Measurements from ENCODE around the gene GINS1.

DNA sequence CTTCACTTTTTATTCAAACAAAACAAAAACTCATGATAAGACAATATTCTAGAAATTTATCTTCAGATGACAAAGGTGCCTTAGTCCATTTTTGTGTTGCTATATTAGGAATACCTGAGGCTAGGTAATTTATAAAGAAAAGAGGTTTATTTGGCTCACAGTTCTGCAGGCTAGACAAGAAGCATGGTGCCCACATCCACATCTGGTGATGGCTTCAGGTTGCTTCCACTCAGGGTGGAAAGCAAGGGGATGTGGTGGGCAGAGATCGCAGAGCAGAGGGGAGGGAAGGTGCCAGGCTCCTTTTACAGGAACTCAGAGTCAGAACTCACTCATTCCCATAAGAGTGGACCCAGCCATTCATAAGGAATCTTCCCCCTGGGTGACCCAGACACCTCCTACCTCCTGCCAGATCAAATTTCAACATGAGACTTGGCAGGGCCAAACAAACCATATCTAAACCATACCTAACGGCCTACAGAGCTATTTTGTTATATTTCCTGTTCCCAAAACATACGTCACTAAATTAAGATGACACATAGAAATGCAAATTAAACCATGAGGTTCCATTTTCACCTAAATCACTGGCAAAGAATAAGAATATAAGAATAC, 43.2 kb upstream of the GINS1 start:
- TF ChIP-seq, protein P1, sequence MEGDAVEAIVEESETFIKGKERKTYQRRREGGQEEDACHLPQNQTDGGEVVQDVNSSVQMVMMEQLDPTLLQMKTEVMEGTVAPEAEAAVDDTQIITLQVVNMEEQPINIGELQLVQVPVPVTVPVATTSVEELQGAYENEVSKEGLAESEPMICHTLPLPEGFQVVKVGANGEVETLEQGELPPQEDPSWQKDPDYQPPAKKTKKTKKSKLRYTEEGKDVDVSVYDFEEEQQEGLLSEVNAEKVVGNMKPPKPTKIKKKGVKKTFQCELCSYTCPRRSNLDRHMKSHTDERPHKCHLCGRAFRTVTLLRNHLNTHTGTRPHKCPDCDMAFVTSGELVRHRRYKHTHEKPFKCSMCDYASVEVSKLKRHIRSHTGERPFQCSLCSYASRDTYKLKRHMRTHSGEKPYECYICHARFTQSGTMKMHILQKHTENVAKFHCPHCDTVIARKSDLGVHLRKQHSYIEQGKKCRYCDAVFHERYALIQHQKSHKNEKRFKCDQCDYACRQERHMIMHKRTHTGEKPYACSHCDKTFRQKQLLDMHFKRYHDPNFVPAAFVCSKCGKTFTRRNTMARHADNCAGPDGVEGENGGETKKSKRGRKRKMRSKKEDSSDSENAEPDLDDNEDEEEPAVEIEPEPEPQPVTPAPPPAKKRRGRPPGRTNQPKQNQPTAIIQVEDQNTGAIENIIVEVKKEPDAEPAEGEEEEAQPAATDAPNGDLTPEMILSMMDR (IDR thresholded peaks at IDR 0.05), result no peak
- TF ChIP-seq POLR2A (IDR thresholded peaks at IDR 0.05), result no peak
